GM12872 (cell line): ENCODE results near the gene MEFV.

ENCODE experiments used
- CTCF ChIP-seq: IDR thresholded peaks from 3 replicates; pipeline ENCODE4 v1.5.1; 2011; ENCODE audit warnings: low read depth, mild to moderate bottlenecking, low read length, moderate library complexity; ENCODE audit not compliant: insufficient read depth

The MEFV gene

GRCh38 chr16:3276679-3277078, 20.2 kb upstream of the MEFV start:
- TF ChIP-seq CTCF = no peak

- TF ChIP-seq CTCF = no peak
These were observed 18.5 kb upstream of the MEFV start for GRCh38 chr16:3274947-3275346.

GRCh38 chr16:3274490-3274889, 18.1 kb upstream of the MEFV start:
- TF ChIP-seq CTCF = no peak

- TF ChIP-seq CTCF = no peak
These were observed 11.9 kb upstream of the MEFV start for GRCh38 chr16:3268294-3268693.

GRCh38 chr16:3266873-3267537, 10.6 kb upstream of the MEFV start:
- peak; percentile 50 for TF ChIP-seq CTCF

GRCh38 chr16:3264137-3265036, 8.0 kb upstream of the MEFV start:
- peak; percentile 52 for TF ChIP-seq CTCF

- TF ChIP-seq CTCF = no peak
These were observed 6.1 kb upstream of the MEFV start for GRCh38 chr16:3262517-3262916.
